GM21390 (cell line): Measurements from ENCODE around the gene EMC6.
A peak's percentile ranks its signal among the peaks of the same experiment; 100 is the strongest.
"Not testable (repeated sequence)": the region's sequence is repeated elsewhere in the genome, so short reads cannot be mapped to it uniquely, and the experiment has no call there.

Source experiments
- ATAC-seq: cut with Tn5 transposase; IDR thresholded peaks from one replicate; pipeline ENCODE4 v1.9.1; 2021; ENCODE audit not compliant: unreplicated experiment

EMC6 gene

DNA sequence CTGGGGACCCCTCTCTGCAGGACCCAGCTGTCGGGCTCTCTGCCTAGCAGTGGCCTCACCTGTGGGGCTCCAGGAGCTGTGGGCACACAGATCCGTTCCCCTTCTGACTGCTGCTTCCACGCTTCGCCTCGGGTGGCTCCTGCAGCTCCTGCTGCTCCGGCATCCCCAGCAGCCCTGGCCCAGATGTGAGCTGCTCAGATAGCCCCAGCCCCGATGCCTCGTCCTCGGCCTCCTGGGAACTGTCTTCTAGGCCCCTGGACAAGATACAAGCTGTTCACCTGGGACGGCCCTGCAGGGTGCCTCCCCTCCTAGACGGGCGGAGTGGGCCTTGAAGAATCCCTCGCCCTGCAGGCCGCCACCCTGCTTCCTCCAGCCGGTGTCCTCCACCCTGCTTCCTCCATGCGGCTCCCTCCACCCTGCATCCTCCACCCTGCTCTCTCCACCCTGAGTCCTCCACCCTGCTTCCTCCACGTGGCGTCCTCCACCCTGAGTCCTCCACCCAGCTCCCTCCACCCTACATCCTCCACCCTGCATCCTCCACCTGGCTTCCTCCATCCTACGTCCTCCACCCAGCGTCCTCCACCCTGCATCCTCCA is 11.0 kb downstream of the EMC6 start:
- no peak for ATAC-seq

DNA sequence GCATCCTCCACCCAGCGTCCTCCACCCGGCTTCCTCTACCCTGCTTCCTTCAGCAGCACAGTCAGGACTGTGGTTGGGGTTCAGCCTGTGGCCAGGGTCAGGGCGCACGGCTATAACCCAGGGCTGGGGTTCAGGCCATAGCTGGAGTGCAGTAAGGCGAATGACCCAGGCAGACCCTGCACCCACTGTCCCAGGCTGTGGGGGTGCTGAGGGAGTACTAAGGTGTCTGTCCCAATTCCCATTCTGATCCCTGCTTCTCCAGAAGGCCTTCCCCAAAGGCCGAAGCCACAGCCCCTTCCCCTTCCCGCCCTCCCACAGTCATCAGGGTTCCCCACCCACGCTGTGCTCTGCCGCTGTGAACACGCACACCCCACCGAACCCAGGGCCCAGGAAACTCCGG is 12.4 kb downstream of the EMC6 start:
- ATAC-seq, result no peak

DNA sequence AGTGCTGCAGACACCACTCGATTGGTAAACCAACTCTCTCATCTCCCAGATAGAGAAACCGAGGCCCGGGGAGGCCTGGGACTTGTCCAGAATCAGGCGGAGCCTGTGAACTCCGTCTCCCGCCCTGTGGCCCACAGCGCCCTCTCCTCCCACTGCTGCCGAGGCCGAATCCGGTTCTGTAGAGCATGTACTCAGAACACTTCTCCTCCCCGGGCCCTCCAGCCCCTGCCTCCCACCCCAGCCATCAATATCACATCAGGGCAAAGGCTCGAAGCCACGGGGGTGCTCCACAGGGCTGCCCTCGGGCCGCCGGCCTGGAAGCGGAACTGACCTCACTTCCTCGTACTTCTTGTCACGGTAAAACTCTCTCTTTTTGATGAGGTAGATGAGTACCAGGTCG is 13.0 kb downstream of the EMC6 start:
- no peak for ATAC-seq

DNA sequence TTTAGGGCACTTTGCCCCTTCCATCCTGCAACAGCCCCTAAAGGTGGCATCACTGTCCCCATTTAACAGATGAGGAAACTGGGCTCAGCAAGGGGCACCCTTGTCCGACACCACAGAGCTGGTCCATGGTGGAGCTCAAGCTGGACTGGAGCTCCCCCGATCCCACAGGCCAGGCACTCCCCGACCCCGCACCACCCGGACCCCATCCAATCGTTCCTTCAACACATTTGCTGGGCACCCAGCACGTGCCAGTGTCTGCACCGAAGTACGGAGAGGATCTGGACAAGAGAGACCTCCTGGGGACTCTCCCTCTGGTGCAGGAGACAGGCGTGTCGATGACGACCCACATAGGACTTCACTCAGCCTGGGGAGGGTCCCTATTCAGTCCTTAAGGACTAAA is 13.4 kb downstream of the EMC6 start:
- no peak for ATAC-seq

DNA sequence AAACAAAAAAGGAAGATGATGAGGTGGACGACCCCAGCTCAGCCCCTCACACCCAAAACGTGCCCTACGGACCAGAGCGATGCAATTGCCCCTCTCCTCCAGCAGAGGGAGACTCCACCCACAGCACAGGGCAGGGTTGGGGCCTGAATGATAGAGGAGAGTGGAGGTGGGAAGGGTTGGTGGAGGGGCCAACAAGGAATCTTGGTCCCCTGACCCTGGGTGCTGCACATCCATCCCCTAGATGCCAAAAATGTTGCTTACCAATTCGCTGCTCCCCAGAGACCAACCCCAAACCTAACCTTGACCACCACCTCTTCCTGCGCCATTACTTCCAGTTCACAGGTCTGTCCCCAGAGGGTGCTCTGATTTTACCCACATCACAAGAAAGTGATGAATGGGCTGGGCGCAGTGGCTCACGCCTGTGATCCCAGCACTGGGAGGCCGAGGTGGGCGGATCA is 14.5 kb downstream of the EMC6 start:
- ATAC-seq, result no peak

DNA sequence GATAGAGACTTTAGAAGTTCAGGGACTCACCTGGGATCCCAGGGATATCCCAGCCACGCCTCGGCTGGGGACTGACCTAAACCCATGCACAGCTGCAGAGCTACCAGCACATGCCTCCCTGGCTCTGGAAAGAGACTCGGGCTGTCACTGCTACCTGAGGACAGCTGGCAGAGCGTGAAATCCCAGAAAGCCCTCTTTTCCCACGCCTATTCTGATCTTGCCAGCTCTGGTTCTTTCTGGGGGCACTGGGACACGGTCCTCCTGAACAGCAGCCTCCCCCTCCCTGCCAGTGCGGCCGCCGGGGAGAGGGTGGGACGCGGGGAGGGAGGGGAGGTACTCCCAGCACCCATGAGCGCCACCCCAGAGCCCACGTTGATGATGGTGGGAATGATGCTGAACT is 16.6 kb downstream of the EMC6 start:
- no peak for ATAC-seq

DNA sequence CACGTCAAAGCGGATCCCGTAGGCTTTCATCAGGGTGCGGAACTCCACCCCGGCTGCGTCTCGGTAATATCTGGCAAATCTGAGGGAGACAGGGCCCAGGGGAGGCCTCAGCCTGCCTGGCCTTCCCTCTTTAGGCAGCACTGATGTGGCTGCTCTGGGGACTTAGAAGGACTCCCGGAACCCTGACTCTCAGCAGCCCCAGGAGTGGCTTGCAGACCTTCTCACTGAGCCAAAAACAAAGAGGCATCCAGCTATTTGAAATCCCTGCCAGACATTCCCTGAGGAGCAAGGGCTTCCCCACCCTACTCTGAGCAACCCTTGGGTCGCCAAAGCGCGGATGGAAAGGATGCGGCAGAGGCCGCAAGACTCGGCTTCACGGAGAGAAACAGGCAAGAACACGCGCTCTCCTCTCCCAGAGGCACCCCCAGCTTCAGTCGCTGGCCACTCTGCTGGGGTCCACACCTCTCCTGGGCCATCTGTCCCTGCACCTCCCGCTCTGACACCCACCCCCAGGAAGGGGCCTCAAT is 19.5 kb downstream of the EMC6 start:
- no peak for ATAC-seq

DNA sequence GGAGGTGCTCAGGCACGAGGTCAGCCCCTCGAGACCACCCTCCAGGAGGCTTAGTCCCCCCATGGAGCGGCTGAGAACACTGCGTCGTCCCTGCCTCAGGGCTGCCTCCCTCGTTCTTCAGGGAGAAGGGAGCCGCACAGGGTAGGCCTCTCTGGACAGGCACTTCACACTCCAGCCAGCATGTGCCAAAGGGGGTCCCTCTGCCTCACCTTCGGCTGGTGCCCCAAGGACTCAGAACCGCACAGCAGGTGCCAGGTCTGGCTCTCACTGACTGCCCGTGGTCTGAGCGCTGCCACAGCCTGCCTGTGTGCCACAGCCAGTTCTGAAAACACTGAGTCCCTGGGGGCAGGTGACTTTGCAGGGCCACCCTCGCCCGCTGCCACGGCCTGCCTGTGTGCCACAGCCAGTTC is 20.2 kb downstream of the EMC6 start:
- no peak for ATAC-seq

DNA sequence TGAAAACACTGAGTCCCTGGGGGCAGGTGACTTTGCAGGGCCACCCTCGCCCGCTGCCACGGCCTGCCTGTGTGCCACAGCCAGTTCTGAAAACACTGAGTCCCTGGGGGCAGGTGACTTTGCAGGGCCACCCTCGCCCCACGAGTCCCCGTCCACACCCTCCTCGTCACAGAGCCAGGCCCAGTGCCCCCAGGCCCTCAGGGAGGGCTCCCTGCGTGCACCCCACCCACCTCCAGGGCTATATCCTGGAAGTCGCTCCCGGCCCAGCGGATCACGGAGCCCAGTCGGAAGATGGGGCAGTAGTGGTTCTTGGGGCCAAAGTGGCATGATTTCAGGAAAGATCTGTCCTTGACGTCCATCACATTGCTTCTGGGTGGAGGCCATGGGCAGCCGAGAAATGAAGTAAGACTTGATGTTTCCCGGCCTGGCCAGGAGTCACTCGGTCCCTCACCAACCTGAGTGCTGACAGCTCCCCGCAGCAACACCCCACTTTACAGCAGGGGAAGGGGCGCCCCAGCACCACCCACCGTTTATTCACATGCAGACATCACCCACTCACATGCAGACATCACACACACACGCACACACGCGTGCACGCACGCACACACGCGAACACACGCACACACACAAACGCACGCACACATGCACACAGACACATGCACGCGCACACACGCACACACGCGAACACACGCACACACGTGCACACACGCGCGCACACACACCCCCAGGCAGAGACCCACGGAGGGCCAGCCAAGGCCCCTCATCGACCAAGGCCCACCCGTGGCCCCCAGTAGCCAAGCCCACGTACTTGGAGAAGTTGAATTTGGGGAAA is 20.9 kb downstream of the EMC6 start:
- no peak for ATAC-seq

DNA sequence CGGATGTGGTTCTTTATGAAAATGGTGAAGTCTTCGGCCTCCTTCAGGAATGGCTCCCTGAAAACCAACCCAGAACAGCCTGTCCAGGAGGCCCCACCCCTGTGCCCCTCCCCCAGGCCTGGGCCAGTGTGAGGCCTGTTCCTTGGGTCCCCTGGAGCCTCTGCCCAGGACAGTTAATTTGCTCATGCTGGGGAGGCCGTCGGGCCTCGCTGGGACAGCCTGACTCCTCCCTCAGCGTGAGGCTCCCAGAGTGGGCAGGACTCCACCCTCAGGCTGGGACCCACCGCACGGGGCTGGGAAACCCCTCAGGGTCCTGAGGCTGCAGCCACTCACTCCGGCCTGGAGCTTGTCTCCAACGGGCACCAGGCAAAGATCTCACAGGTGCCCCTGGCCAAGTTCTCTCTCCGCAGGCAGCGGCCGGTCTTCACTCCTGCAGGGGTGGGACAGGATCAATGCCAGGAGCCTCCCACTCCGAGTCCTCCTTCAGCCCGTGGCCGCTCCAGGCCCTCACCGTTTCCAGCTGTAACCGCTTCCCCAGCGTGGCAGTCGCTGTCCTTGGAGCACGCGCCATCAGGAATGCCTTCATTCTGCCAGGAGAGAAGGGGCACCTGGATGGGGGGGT is 21.6 kb downstream of the EMC6 start:
- no peak for ATAC-seq

DNA sequence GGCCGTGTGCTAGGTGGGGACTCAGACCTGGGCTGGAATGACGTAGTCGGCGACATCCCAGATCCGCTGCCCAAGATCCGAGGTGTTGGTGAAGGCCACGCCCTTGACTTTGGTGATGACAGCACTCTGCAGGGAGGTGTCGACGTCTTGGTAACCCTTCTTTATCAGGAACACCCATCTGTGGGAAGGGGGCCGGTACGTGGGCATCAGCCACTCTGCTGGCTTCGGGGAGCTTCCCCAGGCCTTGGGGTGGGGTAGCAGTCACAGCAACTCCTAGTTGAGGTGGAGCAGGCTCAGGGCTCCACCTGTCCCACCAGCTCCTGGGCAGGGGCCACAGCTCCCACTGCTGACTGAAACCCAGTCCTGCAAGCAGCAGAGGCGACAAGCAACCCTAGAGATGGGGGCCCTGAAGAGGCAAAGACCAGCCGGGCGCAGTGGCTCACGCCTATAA is 23.0 kb downstream of the EMC6 start:
- no peak for ATAC-seq

DNA sequence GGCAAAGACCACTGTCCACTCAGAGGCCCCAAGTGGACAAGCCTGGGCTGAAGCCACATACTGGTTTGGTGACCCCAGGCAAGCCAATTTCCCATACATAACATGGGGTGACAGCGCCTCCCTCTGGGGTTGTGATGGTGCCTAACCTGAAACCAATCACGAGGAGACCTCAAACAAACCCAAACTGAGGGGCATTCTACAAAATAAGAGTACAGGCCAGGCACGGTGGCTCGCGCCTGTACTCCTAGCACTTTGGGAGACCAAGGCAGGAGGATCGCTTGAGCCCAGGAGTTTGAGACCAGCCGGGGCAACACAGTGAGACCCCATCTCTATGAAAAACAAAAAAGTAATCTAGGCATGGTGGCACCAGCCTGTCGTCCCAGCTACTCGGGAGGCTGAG is 23.7 kb downstream of the EMC6 start:
- ATAC-seq, result no peak

DNA sequence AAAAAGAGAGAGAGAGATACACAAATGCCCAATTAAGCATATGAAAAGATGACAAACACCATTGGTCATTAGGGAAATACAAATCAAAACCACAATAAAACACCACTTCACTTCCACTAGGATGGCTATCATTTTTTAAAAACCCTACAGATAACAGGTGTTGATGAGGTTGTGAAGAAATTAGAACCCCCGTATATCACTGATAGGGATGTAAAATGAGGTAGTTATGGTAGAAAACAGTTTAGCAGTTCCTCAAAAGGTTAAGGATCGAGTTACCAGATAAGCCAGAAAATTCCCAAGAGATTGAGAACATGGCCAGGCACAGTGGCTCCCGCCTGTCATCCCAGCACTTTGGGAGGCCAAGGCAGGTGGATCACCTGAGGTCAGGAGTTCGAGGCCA is 24.5 kb downstream of the EMC6 start:
- ATAC-seq, result no peak

DNA sequence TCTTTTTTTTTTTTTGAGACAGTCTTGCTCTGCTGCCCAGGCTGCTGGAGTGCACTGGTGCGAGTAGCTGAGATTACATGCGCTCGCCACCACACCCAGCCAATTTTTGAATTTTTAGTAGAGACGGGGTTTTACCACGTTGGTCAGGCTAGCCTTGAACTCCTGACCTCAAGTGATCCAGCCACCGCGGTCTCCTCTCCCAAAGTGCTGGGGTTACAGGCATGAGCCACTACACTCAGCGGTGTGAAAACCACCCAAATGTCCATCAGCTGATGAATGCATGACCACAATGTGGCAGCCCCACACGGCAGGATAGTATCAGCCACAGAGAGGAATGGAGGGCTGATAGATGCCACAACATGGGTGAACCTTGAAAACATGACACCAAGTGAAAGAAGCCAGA is 25.2 kb downstream of the EMC6 start:
- peak; percentile 44 for ATAC-seq

DNA sequence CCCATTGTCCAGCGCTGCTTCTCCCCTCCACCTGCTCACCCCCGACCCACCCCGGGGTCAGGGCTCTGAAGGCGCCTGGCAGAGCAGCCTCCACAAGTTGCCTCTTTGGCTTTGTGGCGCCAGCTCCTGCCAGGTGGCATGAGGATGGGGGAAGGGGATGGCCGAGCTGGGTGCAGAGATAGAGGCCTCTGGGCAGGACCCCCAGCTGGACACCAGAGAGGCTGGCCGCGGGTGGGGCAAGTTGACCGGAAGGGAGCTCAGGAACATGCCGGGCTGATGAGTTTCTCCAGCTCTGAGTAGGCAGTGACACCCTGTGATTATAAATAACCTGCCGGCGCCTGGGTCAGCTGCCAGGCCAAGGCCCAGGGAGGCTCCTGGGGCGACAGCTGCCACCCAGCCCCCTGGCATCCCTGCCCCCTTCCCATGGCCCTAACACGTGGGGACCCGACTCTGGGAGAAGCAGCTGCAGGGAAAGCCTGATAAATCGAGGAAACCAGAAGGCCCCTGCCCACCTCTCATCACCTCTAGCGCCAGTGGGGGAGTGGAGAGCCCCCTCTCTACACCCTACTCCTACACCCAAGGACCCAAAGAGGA is 26.6 kb downstream of the EMC6 start:
- no peak for ATAC-seq

DNA sequence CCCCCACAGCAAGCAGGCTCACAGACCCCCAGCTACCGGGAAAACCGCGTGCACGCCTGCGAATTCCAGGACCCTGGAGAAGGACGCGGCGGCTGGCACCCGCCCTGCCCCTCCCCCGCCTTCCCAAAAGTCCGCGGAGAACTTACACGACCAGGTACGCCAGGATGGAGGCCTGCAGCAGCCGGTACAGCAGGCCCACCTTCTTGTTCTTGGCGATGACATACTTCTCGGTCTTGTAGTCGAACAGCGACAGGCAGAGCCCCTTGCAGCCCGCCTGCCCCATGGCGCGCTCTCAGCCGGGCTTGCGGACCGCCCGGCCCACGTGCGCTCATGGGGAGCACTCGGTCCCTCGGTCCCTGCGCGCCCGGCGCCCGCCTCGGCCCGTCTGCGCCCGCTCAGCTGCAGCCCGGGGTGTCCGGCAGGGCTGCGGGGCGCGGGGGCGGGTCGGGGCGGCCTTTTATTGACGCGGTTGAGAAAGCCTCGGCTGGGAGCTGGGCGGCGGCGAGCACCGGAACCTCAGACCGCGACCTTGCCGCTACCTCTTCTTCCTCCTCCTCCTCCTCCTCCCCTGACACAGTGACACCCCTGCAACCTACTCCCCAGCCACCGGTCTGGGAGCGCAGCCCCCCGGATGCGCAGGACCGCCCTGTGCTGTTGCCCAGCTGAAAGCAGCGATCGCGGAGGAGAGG is 27.3 kb downstream of the EMC6 start, which contains the start of gene P2RX5:
Gene P2RX5, minus strand, starts transcription at position 433 of the 689 bp plus-strand sequence. Its CDS starts 150 bp downstream, at position 283.
- ATAC-seq, result no peak

DNA sequence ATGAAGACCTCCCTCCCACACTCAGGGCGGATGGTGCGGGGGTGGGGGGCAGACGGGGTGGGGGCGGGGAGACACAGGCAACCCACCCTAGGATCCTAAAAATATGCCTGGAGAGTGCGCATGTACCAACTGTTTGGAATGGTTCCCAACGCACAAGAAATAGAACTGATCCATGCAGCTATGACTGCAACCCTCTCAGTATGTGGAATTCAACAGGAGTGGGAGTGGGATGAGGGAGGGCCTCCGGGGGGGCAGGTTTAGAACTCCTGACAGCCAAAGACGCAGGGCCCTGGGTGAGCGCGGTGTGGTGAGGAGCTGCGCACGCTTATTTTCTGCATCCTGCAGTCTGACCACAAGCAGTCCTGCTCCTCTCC is 28.5 kb downstream of the EMC6 start:
- no peak for ATAC-seq

DNA sequence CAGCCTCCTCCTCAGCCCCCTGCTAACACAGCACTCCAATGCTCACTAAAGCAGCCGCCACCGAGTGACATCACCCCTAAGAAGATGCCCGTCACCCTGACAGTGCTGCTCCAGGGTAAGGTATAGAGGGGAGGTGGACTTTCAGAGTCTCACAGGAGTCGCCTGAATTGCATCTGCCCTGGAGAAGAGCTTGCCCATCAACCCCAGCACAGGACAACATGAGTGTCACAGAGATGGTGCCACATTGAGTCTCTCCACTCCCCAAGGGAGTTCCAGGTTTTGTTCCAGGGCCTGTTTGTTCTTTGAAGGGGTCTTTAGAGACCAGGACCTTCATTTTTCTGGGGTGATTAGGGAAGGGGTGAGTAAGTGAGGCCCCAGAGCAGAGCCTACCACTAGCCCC is 29.5 kb downstream of the EMC6 start:
- no peak for ATAC-seq

DNA sequence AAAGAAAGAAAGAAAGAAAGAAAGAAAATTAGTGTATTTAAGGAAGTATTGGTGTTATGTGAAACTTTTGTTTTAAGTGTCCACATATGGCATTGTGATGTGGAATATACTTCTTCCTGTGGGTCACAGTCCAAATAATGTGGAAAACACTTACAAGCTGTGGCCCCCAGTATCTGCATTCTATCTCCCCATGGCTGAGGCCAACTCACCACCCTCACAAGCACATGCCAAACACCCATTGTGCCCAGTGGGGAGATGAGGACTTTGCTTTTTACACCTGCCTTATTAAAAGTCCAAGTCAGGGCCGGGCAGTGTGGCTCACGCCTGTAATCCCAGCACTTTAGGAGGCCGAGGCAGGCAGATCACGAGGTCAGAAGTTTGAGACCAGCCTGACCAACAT is 31.3 kb downstream of the EMC6 start:
- ATAC-seq, result no peak

DNA sequence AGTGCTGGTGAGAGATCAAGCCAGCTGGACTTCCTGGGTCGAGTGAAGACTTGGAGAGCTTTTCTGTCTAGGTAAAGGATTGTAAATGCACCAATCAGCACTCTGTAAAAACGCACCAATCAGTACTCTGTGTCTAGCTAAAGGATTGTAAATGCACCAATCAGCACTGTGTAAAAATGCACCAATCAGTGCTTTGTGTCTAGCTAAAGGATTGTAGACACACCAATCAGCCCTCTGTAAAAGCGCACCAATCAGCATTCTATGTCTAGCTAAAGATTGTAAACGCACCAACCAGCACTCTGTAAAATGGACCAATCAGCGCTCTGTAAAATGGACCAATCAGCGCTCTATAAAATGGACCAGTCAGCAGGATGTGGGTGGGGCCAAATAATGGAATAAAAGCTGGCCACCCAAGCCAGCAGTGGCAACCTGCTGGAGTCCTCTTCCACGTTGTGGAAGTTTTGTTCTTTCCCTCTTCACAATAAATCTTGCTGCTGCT is 33.5 kb downstream of the EMC6 start:
- not testable (repeated sequence) for ATAC-seq
